Transverse colon (tissue), 3 donors: ENCODE results near the gene RCCD1.

Source experiments
- POLR2A ChIP-seq: fragments of 450-650 bp; IDR thresholded peaks from one replicate; pipeline ENCODE4 v1.6.1; 2016; ENCODE audit warnings: antibody characterized with exemption, mild to moderate bottlenecking, moderate library complexity
- POLR2AphosphoS5 ChIP-seq, 3 donors: sonication (generic); formaldehyde crosslinking; IDR thresholded peaks; one replicate each; pipeline ENCODE4 v1.6.1; 2016; ENCODE audit warnings: antibody characterized with exemption in 3 of 3

GRCh38 chr15:90931828-90932659, 22.6 kb upstream of the RCCD1 start, which contains the start of gene HDDC3:
- peak; percentile 67 to 94 (median 92) for TF ChIP-seq POLR2AphosphoS5 (IDR thresholded peaks at IDR 0.05)
- TF ChIP-seq POLR2A, result peak; percentile 86
